Loucy (cell line): ENCODE measurements around the gene CHST11.

ENCODE experiments used
- H2AFZ ChIP-seq: fragments of 200-600 bp; sonication (generic); 2 replicates; pipeline ENCODE4 v1.6.0; 2016; ENCODE audit warnings: antibody characterized with exemption, mild to moderate bottlenecking, low read length, moderate library complexity
- H3F3A ChIP-seq: fragments of 200-600 bp; 2 replicates; pipeline ENCODE4 v1.6.0; 2016; ENCODE audit warnings: antibody characterized with exemption, low read depth, mild to moderate bottlenecking
- H3K27me3 ChIP-seq: fragments of 200-600 bp; sonication (generic); 2 replicates; pipeline ENCODE4 v1.6.1; 2014; ENCODE audit warnings: low read length, mild to moderate bottlenecking; ENCODE audit not compliant: insufficient read depth, poor library complexity, severe bottlenecking
- H3K36me3 ChIP-seq: fragments of 200-600 bp; sonication (generic); 2 replicates; pipeline ENCODE4 v1.6.1; 2016; ENCODE audit warnings: low read length; ENCODE audit not compliant: insufficient read depth
- H3K4me1 ChIP-seq: fragments of 200-600 bp; sonication (generic); 2 replicates; pipeline ENCODE4 v1.5.1; 2014; ENCODE audit warnings: low read length, mild to moderate bottlenecking; ENCODE audit not compliant: insufficient read depth, poor library complexity, severe bottlenecking
- H3K4me2 ChIP-seq: fragments of 200-600 bp; sonication (generic); 2 replicates; pipeline ENCODE4 v1.6.0; 2014; ENCODE audit warnings: antibody characterized with exemption, low read length, low read depth, mild to moderate bottlenecking; ENCODE audit not compliant: poor library complexity, severe bottlenecking
- H3K4me3 ChIP-seq: fragments of 200-600 bp; sonication (generic); 2 replicates; pipeline ENCODE4 v1.5.1; 2014; ENCODE audit warnings: low read length, mild to moderate bottlenecking, mixed read lengths; ENCODE audit not compliant: poor library complexity, severe bottlenecking
- H3K79me2 ChIP-seq: fragments of 200-600 bp; sonication (generic); 2 replicates; pipeline ENCODE4 v1.6.1; 2014; ENCODE audit warnings: low read length; ENCODE audit not compliant: insufficient read depth
- H3K9ac ChIP-seq: fragments of 200-600 bp; sonication (generic); 2 replicates; pipeline ENCODE4 v1.6.0; 2014; ENCODE audit warnings: mild to moderate bottlenecking, low read depth, low read length, moderate library complexity; ENCODE audit not compliant: poor library complexity, severe bottlenecking
- H3K9me2 ChIP-seq: fragments of 200-600 bp; sonication (generic); replicated peaks from 2 replicates; pipeline ENCODE4 v1.6.1; 2016; ENCODE audit warnings: low read depth, low read length, mixed read lengths
- H3K9me3 ChIP-seq: fragments of 200-600 bp; sonication (generic); 2 replicates; pipeline ENCODE4 v1.6.1; 2014; ENCODE audit warnings: mild to moderate bottlenecking, antibody characterized with exemption, low read length, low read depth; ENCODE audit not compliant: insufficient read depth
- H4K20me1 ChIP-seq: fragments of 200-600 bp; sonication (generic); 2 replicates; pipeline ENCODE4 v1.6.0; 2014; ENCODE audit warnings: antibody characterized with exemption, low read length, mild to moderate bottlenecking; ENCODE audit not compliant: insufficient read depth, poor library complexity, severe bottlenecking
- CTCF ChIP-seq: fragments of 200-600 bp; sonication (generic); conservative IDR thresholded peaks from 2 replicates; pipeline ENCODE4 v1.5.1; 2014; ENCODE audit warnings: mild to moderate bottlenecking, antibody characterized with exemption, low read length
- EZH2phosphoT487 ChIP-seq: fragments of 200-600 bp; IDR thresholded peaks from 2 replicates; pipeline ENCODE4 v1.6.1; 2018; ENCODE audit warnings: antibody characterized with exemption, mild to moderate bottlenecking, moderate library complexity, borderline replicate concordance

The CHST11 gene

GRCh38 chr12:104672096-104672445 lies 215.3 kb downstream of the CHST11 start:
- peaks cover 100% of the 10 kb centered on the region for H3K79me2 ChIP-seq
- peak overlapping the region; percentile 46 for H3K4me2 ChIP-seq
- TF ChIP-seq EZH2phosphoT487 (no peak), CTCF (no peak)
- H3K9me2 ChIP-seq, result no peaks in the 10 kb centered on the region
- H4K20me1 ChIP-seq, result peaks cover 99% of the 10 kb centered on the region
- no peaks in the 10 kb centered on the region for H3K9me3 ChIP-seq
- H3K36me3 ChIP-seq, result peaks cover 52% of the 10 kb centered on the region; the same call in 1 of the 2 replicates
- H3K27me3 ChIP-seq, result no peaks in the 10 kb centered on the region
- no peak overlapping the region for H3K9ac ChIP-seq
- no peak overlapping the region for H3K4me3 ChIP-seq
- H3F3A ChIP-seq, result no peaks in the 10 kb centered on the region
- H2AFZ ChIP-seq, result no peak overlapping the region
- peaks cover 41% of the 10 kb centered on the region for H3K4me1 ChIP-seq

- no peak overlapping the region for H3K4me3 ChIP-seq
Observed at GRCh38 chr12:104672501-104673265, 215.9 kb downstream of the CHST11 start.

GRCh38 chr12:104673294-104673693 lies 216.5 kb downstream of the CHST11 start:
- Histone ChIP-seq H3K79me2 (peaks cover 100% of the 10 kb centered on the region), H3F3A (no peaks in the 10 kb centered on the region), H3K27me3 (no peaks in the 10 kb centered on the region)

More at GRCh38 chr12:104672501-104673265, 215.9 kb downstream of the CHST11 start:
- Histone ChIP-seq H3K79me2 (peaks cover 100% of the 10 kb centered on the region), H4K20me1 (peaks cover 99% of the 10 kb centered on the region), H3K9me2 (no peaks in the 10 kb centered on the region), H3K4me2 (no peak overlapping the region), H3K27me3 (no peaks in the 10 kb centered on the region), H3K9ac (no peak overlapping the region), H3K9me3 (no peaks in the 10 kb centered on the region), H2AFZ (no peak overlapping the region), H3K36me3 (peaks cover 50% of the 10 kb centered on the region; the same call in 1 of the 2 replicates), H3F3A (no peaks in the 10 kb centered on the region), H3K4me1 (peaks cover 41% of the 10 kb centered on the region)
- TF ChIP-seq EZH2phosphoT487 (no peak), CTCF (no peak)

More at GRCh38 chr12:104673294-104673693, 216.5 kb downstream of the CHST11 start:
- H2AFZ ChIP-seq, result no peak overlapping the region
- peaks cover 99% of the 10 kb centered on the region for H4K20me1 ChIP-seq
- TF ChIP-seq CTCF (no peak), EZH2phosphoT487 (no peak)
- H3K9me2 ChIP-seq, result no peaks in the 10 kb centered on the region
- peaks cover 50% of the 10 kb centered on the region; the same call in 1 of the 2 replicates for H3K36me3 ChIP-seq
- H3K4me1 ChIP-seq, result peaks cover 40% of the 10 kb centered on the region
- H3K4me2 ChIP-seq, result no peak overlapping the region
- H3K9ac ChIP-seq, result no peak overlapping the region
- H3K4me3 ChIP-seq, result no peak overlapping the region
- H3K9me3 ChIP-seq, result no peaks in the 10 kb centered on the region
